C4-2B (cell line): Measurements from ENCODE around the gene CLNK.

Experiments used
- CTCF ChIP-seq: fragments of 450-650 bp; conservative IDR thresholded peaks from 2 replicates; pipeline ENCODE4 v1.5.1; 2017; ENCODE audit warnings: mild to moderate bottlenecking
- ZFX ChIP-seq: fragments of 450-650 bp; IDR thresholded peaks from 2 replicates; pipeline ENCODE4 v1.6.1; 2017

- TF ChIP-seq CTCF (no peak), ZFX (no peak)
These were observed 149.7 kb downstream of the CLNK start for GRCh38 chr4:10534820-10535219.
